Cardiac septum (tissue), 1 donor: ENCODE data around the gene UMODL1. TPM values are rescaled to one million over a fixed set of nuclear protein-coding genes. Genes with fewer than 3 reads are reported as not detected.
A peak's percentile ranks its signal among the peaks of the same experiment; 100 is the strongest.

Experiments used
- DNase-seq: peaks from one replicate; pipeline ENCODE4 v3.0.0-alpha.2; 2020; ENCODE audit warnings: low spot score
- intact Hi-C: fragments of 100-400 bp; cut with DNase I; formaldehyde crosslinking; loops from one replicate; pipeline ENCODE4 v1.14.0; 2022
- long read RNA-seq: library from polyadenylated mRNA; unstranded; transcript quantifications from one replicate; pipeline ENCODE4 v2.0.0, GENCODE V29; 2021
- total RNA-seq: library from RNA; stranded (reverse); fragmentation: NEBNext Ultra II Directional; extraction: Animal tissue kit (Norgen Biotek cat#: 25700); gene quantifications from one replicate; pipeline ENCODE4 v1.2.1, GENCODE V29; 2021
- donor health status: DM: no; HTN: no; CAD: no.

UMODL1 gene, protein sequence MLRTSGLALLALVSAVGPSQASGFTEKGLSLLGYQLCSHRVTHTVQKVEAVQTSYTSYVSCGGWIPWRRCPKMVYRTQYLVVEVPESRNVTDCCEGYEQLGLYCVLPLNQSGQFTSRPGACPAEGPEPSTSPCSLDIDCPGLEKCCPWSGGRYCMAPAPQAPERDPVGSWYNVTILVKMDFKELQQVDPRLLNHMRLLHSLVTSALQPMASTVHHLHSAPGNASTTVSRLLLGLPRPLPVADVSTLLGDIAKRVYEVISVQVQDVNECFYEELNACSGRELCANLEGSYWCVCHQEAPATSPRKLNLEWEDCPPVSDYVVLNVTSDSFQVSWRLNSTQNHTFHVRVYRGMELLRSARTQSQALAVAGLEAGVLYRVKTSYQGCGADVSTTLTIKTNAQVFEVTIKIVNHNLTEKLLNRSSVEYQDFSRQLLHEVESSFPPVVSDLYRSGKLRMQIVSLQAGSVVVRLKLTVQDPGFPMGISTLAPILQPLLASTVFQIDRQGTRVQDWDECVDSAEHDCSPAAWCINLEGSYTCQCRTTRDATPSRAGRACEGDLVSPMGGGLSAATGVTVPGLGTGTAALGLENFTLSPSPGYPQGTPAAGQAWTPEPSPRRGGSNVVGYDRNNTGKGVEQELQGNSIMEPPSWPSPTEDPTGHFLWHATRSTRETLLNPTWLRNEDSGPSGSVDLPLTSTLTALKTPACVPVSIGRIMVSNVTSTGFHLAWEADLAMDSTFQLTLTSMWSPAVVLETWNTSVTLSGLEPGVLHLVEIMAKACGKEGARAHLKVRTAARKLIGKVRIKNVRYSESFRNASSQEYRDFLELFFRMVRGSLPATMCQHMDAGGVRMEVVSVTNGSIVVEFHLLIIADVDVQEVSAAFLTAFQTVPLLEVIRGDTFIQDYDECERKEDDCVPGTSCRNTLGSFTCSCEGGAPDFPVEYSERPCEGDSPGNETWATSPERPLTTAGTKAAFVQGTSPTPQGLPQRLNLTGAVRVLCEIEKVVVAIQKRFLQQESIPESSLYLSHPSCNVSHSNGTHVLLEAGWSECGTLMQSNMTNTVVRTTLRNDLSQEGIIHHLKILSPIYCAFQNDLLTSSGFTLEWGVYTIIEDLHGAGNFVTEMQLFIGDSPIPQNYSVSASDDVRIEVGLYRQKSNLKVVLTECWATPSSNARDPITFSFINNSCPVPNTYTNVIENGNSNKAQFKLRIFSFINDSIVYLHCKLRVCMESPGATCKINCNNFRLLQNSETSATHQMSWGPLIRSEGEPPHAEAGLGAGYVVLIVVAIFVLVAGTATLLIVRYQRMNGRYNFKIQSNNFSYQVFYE
- total RNA-seq: not detected
- long read RNA-seq: 0 reads

DNA sequence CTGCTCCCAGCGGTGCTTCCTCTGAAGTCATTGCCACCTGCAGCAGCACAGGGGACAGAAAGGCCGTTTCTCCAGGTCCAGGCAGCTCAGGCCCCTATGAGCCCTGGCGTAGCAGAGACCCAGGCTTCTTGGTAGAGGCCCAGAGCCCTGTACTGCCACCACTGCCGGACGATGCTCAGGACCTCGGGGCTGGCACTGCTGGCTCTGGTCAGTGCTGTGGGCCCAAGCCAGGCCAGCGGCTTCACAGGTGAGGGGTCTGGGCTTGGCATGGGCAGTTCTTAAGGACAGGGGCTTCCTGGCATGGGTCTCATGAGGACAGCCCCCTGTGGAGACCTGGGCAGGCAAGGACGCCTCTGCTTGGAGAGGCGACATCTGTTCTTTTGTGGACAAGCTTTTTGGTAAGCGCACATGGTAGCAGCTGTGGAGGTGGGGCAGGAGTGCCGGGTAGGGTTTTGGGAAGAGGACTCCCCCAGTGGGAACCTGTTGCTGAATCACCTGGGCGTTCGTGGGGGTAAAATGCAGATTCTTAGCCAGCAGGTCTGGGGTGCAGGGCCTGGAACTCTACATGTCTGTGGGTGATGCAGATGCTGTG, at the start of gene UMODL1:
Gene UMODL1 (plus strand): TSS at position 172 of the 592 bp plus-strand sequence. CDS start 0 bp downstream, at position 172.
- no peak for DNase-seq

DNA sequence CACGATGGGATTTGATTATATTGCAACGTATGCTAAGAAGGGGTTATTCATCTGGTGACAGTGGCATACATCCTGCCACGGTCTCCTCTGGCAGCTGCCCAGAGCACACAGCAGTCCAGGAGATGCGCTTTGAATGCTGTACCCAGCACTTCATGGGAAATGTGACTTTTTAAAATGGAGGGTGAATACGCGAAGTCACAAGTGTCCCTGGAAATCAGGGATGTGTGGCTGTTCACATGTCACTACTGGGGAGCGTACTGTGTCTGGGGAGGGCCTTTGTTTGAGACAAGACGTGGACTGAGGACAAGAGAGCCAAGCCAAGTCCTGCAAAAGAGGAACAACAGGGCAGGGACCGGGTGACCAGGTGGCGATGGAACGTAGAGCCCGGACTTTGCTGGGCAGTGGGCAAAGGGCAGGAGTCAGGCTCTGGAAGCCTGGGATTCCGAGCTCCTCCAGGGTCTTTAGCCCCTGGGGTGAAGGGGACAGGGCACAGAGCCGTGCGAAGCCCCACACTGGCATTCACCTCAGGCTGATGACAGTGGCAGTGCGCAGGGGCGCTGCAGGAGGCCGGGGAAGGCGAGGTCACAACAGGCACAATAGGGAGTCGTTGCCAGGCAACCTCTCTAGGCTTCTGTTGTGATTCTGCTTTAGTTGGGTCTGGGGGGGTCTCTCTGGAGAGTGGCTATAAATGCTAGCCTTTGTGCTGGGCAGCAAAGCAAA, 49.6 kb upstream of the UMODL1 start:
- no peak for DNase-seq
- intact Hi-C loops: no loop called here

More for the DNA sequence above, at the start of gene UMODL1:
- intact Hi-C loops: no loop called here

DNA sequence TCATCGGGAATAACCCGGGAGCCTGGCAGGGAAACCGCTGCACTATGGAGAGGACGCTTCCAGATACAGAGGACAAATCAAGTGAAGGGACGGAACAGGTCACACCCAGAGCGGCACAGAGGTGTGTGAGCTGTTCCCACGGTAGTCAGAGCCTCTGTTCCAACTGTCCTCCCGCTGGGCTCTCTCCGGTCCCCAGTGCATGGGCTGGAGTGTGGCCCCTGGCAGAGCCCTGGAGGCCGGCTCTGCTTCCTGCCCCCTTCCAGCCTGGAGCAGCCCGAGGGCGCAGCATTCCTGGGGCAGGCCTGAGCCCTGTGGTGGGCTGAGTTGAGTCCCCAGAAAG, 49.1 kb upstream of the UMODL1 start:
- intact Hi-C loops: no loop called here
- DNase-seq: no peak

DNA sequence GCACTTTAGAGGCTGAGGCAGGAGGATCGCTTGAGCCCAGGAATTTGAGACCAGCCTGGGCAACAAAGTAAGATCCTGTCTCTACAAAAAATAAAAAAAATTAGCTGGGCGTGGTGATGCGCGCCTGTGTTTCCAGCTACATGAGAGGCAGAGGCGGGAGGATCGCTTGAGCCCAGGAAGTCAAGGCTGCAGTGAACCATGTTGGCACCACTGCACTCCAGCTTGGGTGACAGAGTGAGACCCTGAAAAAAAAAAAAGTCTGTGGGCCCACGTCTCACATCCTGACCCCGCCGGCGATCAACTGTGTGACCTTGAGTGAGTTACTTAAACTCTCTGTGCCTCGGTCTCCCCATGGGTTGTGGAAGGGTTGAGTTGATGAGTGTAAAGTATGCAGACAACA, 48.2 kb upstream of the UMODL1 start:
- intact Hi-C loops: no loop called here

DNA sequence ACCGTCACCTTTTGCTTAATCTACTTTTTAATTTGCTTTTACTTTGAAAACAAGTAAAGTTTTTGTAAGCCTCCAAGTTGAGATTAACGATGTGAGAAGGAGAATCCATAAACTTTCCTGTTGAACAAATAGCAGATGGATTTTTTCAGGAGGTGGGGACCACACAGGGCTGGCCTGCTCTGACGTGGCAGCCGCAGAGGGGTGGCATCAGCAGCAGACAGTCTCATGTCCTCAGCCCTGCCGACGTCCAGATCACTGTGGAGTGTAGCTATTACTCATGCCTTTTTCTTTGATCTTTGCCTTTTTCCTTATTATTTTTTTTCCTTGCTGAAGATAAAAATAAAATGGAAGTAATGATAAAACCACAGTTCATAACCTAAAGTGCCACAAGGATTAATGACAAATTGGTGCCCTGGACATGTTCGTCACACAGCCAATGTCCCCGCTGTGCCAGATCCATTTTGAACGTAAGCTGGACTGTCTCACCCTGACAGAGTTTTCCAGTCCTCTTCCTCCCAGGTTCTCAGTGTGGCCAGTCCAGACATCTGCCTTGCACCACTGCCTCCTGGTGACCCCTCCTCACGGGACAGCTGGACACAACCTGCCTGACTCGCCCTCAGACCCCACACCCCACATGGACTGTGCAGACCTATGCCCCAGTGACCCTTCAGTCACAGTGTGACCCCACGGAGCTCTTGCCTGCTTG, 45.6 kb upstream of the UMODL1 start:
- peak; percentile 50 for DNase-seq
- intact Hi-C loops: no loop called here

More for the DNA sequence above, 48.2 kb upstream of the UMODL1 start:
- DNase-seq: peak; percentile 51

DNA sequence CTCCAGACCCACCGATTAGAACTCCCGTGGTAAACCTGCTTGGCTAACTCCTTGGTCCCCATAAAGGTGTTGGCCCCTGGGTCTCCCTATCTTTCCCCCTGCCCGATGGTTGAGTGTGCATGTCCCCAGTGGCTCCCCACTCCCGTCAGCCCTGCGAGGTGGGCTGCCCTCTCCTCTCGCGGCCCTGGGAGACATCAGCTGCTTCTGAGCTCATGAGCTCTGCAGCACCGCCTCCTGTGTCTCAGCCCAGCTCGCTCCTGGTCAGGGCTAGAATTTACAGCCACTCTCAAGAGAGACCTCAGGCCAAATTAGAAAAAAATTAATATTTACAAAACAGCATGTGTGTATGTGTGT, 45.1 kb upstream of the UMODL1 start:
- DNase-seq: no peak
- intact Hi-C loops: no loop called here

DNA sequence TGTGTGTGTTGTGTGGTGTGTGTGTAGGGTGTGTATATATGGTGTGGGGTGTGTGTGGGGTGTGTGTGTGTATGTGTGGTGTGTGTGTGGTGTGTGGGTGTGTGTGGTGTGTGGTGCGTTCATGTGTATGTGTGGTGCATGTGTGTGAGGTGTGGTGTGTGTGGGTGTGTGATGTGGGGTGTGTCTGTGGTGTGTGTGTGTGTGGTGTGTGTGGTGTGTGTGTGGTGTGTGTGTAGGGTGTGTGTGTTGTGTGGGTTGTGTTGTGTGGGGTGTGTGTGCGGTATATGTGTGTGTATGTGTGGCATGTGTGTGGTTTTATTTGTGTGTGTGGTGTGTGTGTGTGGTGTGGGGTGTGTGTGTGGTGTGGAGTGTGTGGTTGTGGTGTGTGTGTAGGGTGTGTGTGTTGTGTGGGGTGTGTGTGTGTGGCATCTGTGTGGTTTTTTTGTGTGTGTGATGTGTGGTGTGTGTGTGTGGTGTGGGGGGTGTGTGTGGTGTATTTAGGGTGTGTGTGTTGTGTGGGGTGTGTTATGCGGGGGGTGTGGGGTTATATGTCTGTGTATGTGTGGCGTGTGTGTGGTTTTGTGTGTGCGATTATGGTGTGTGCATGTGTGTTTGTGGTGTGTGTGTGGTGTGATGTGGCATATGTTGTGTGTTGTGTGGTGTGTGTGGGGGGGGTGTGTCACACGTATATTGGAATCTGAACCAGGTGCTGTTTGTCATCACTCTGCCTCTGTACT, 43.9 kb upstream of the UMODL1 start:
- intact Hi-C loops: no loop called here
- DNase-seq: no peak

DNA sequence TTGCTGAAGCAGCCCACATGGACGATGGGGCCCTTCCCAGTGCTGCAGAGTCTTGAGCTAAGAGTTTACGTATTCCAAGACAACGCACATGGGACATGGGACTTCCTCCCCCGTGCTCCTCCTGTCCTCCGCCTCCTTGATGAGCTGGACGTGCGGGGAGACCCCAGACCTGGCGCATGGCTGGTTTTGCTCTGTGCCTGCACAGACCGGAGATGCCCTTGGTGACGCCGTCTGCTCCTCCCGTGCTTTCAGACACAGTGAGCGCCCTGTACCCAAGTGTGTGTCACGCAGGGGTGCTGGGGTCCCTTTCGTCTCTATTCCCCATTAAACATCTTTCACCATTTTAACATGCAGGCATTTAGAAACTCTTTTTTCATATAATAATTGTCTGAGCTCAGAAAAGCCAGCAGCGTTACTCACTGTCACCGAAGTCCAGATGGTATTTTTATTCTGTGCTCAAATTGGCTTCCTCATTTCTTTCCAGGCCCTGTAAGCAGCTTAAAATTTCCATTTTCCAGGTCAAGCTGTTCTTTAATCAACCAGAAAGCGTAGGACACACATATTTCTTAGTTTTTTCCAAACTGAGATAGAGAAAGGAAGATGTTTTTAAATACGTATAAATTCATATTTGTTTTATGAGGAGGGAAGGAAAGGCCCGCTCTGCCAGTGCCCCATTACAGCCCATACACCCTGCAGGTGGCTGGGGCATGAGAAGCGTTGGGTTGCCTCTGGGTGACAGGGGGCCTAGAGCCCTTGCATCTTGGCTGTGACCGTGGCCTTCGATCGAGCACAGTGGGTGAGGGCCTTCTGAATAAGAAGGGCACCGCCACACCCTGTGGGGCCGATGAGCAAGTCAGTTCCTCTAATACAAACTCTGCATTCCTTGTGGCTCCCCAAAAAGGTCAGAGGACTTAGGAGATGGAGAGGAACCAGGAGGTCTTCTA, 43.0 kb upstream of the UMODL1 start:
- intact Hi-C loops: no loop called here

DNA sequence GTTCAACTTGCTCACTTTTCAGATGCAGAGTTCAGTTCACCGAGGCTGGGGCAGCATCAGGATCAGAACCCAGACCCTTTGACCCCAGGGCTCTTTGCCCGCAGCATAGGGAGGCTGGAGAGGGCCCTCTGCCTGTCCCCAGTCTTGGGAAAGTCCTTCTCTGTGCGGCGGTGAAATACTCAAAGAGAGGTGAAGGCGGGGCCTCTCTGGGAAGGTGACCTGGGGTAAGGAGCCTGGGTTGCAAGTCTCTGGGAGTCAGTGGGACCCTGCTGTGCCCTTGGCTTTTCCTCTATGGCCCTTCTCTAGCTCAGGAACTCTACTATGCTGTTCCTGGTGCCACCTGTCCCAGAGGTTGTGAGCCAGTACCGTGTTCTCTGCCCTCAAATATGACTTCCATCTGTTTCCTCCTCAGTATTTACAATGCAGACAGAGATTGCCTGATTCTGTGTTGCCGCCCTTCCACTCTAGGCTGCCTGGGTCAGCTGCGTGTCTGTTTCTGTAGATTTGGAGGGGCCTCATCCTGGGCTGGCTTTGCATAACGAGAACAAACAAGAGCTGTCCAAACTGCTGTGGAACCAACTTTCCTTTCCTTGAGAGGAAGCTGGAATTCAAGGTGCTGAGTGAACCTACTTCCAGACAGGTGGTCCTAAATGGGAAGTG, 42.2 kb upstream of the UMODL1 start:
- intact Hi-C loops: no loop called here
- DNase-seq: peak; percentile 63

More for the DNA sequence above, 43.0 kb upstream of the UMODL1 start:
- DNase-seq: peak; percentile 71

DNA sequence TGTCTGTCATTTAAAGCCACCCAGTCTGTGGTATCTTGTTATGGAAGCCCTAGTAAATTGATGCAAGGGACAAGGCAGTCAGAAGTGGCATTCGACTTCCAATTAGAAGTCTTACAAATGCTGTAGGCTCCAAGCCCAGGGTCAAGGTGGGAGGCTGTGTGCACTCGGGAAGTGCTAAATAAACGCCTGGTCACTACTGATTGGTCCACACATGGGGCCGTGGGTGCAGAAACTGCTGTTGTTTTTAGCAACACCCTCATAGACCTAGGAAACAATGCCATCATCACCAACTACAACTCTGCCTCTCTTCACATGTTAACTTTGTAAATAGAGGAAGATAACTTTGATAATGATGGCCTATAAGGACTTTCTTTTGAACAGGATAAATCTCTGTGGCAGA, 40.8 kb upstream of the UMODL1 start:
- peak; percentile 59 for DNase-seq
- intact Hi-C loops: no loop called here

DNA sequence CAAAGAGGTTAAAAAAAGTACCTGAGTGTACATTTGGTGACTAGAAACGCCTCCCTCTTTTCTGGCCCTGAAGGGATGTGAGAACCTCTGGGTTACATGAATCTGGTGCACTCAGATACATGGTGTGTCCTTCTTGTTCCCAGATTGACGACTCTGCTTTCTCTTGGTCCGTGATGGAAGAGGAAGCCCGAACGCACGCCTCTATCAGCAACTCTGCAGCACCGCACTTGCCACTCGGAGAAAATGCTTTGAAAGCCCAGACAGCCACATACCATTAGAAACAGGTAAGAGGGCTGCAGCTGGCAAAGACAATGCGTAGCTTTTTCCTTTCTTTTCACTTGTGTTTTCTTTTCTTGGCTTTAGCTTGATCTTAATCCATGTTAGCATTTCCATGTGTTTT, 39.9 kb upstream of the UMODL1 start:
- DNase-seq: no peak
- intact Hi-C loops: no loop called here

DNA sequence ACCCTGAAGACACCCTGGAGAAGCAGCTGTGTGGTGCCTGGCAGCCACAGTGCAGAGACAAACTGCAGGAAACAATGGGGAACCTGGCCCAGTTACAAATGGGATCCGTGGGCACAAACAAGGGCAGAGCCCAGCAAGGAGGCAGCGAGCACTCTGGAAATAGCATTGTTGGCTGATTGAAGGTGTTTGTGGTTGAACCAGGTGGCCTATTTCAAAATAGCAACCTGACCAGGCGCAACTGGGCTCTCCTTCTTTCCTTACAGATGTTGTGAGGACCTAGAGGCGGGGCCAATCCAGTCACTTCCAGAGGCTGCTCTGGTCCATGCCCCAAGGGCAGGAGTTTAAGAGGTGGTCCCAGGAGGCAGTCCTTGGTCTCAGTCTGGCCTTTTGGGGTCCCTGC, 39.3 kb upstream of the UMODL1 start:
- DNase-seq: no peak
- intact Hi-C loops: no loop called here

DNA sequence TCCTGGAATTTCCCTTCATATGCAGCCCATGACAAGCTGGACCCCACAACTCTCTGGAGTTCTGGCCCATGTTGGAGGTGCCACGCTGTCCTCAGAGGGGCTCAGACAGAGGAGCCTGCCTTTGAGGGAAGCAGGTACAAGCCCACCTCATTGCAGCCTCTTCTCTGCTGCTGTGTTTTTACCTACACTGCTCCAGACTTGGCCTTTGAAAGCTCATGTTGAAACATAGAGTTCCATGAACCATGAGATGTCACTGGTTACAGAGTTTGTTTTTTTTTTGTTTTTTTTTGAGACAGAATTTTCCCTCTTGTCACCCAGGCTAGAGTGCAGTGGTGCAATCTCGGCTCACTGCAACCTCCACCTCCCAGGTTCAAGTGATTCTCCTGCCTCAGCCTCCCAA, 38.9 kb upstream of the UMODL1 start:
- DNase-seq: no peak
- intact Hi-C loops: no loop called here

DNA sequence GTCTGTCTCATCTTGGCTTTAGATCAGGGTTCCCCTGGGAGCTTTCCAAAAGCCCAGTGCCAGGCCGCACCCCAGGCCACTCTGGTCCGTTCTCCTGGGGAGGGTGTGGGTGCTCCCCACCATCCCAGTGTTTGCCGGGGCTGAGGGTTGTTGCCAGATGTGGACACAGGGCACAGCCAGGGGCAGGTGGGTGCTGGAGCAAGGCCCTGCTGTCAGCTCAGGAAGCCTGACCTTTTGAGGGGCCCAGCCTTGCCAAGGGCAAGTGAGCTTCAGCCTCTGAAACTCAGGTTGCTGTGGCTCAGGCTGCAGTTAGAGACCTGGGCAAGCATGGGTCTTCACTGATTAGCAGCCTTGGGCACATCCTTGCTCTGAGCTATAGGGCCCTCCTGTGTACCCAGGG, 38.1 kb upstream of the UMODL1 start:
- DNase-seq: no peak
- intact Hi-C loops: no loop called here

DNA sequence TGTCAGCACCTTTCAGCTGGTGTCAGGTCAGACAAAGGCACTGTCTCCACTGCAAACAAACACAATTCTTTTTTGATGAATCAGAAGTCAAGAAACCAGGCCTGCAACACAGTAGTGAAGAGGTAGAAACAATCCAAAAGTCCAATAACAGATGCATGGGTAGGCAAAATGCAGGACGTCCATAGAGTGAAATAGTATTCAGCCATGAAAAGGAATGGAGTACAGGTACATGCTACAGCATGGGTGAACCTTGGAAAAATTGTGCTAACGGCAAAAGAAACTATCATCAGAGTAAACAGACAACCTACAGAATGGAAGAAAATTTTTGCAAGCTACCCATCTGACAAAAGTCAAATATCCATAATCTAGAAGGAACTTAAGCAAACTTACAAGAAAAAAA, 34.8 kb upstream of the UMODL1 start:
- intact Hi-C loops: no loop called here
- DNase-seq: no peak

DNA sequence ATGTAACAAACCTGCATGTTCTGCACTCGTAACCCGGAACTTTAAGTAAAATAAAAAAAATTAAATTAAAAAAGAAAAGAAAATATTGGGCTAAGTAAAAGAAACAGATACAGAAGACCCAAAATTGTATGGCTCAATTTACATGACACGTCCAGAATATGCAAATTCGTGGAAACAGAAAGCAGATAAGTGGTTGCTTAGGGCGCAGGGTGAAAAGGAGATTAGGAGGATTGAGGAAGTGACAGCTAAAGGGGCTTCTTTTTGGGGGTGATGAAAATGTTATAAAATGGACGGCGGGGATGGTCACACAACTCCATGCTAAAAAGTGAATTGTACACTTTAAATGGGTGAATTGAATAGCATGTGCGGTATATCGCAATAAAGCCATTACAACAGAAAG, 33.6 kb upstream of the UMODL1 start:
- intact Hi-C loops: no loop called here
- DNase-seq: no peak
